ENCODE data around the gene RBM11.

- TF ChIP-seq CTCF (IDR thresholded peaks at IDR 0.05) = no peak
- no peak for TF ChIP-seq POLR2A (IDR thresholded peaks at IDR 0.05)
- TF ChIP-seq POLR2AphosphoS5 (IDR thresholded peaks at IDR 0.05) = no peak
- TF ChIP-seq EP300 (IDR thresholded peaks at IDR 0.05) = no peak
These were observed 2.8 kb upstream of the RBM11 start for GRCh38 chr21:14213164-14213563.

Data from suprapubic skin (tissue), 4 donors.